HK-2 (cell line): ENCODE measurements around the gene NRG3.
A peak's percentile ranks its signal among the peaks of the same experiment; 100 is the strongest.

Experiments used
- DNase-seq: peaks from one replicate; pipeline ENCODE4 v3.0.0-alpha.2; 2018; ENCODE audit not compliant: unreplicated experiment

NRG3 gene

DNA sequence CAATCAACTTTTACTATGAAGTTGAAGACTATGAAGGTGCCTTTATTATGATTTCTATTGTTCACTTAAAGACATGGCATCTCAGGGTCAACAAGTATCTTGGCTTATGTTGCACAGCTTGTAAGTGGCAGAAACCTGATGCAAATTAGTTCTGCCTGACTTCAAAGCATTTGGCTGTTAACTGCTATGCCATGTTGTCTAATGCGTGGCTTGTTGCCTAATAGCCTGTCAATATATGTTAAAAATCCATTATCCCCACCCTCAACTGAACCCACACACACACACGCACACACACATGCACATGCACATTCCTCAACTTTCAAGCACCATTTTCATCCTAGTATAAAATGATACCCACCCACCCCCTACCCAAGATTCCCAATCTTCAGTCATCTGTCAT lies 217.1 kb downstream of the NRG3 start:
- DNase-seq: no peak

DNA sequence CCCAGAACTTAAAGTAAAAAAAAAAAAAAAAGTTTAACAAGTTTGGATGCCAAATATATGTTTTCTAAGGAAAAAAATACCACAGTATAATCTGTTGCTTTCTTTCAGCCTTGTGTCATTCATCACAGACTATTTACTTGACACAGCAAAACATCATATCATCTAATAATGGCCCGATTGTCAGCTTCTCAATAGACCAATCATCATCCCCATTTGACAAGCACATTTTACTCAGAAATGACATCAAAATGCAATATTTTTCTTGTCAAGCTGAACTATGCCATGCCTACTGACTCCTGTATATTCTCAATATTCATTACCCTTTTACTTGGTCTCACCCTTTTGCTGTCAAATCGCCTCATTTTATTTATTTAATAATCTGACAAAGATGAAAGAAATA lies 249.7 kb downstream of the NRG3 start:
- DNase-seq: no peak

DNA sequence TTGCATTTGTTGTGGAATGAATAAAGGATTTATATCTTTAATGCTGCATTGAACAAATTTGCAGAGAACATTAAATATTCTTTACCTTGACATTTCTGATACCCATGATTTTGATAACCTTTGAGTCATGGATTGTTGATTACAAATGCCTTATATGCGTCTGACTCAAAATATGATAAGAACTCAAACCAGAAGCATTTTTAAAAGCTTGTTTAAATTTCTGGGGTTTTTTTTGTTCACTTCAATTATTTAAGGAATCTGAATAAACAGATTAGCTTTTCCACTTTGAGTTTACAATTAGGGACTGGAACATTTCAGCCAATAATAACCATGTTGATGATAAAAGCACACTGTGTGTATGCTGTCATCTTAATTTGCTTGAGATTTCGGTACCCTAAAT lies 253.5 kb downstream of the NRG3 start:
- DNase-seq: no peak

DNA sequence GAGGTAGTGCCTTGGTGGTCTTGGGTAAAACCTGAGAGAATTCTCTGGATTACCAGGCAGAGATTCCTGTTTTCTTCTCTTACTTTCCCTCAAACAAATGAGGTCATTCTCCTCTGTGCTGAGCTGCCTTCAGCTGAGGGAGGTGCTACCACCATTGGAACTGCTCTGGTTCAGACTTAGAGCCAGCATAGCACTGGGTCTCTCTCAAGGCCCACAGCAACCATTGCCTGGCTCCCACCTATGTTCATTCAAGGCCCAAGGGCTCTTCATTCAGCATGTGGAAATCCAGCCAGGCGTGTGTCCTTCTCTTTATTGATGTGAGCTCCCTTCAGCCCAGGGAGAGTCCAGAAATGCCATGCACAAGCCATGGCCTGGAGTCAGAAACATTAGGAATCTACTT lies 261.1 kb downstream of the NRG3 start:
- DNase-seq: no peak

DNA sequence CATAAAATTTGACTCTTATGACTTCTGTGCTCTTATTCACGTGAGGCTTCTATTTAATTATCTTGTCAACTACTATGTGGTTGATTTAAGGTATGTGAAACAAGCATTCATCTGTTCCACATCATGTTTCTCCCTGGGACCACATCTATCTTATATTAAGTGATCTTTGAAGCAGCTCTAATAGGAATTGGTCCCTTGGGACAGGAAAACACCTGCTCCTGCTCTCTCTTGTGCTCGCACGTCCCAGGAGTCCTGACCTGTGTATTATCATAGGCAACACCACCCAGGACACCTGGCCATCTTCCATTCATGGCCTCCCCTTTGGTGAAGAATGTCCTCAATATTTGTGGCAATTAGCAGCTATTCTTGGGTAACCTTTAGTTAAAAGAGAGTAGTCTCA lies 269.2 kb downstream of the NRG3 start:
- no peak for DNase-seq

DNA sequence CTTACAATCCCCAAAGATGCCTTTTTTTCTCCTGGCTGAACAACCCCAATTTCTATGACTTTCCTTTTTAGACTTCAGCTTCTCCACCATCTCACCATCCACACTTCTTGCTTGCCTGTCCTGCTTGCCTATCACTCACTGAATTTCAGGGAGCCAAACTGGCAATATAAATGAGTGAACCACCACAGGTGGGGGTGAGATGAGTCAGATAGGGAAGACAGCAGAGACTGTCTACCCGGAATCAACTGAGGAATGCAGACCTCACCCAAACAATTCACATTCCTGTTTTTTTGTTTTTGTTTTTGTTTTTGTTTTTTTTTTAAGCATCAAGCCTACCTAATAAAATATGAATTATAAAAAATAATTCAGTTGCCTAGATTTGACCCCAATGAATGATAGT lies 273.8 kb downstream of the NRG3 start:
- no peak for DNase-seq

DNA sequence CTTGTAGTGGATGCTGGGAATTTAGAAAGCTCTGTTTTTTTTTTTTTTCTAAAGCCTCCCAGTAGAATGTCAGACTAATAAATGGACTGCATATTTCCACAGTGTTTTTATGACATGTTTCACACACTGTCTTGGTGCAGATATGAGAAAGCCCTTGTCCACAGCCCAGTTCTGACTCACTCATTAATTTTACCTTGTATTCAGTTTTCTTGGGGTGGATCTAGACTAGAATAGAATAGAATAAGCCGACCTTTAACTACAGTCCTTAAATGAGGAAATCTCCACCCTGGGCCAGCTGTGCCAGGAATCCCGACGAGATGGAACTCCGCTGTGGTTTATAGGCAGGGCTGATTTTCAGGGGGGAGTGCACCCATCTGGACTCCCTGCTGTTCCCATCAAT lies 274.7 kb downstream of the NRG3 start:
- DNase-seq: no peak

DNA sequence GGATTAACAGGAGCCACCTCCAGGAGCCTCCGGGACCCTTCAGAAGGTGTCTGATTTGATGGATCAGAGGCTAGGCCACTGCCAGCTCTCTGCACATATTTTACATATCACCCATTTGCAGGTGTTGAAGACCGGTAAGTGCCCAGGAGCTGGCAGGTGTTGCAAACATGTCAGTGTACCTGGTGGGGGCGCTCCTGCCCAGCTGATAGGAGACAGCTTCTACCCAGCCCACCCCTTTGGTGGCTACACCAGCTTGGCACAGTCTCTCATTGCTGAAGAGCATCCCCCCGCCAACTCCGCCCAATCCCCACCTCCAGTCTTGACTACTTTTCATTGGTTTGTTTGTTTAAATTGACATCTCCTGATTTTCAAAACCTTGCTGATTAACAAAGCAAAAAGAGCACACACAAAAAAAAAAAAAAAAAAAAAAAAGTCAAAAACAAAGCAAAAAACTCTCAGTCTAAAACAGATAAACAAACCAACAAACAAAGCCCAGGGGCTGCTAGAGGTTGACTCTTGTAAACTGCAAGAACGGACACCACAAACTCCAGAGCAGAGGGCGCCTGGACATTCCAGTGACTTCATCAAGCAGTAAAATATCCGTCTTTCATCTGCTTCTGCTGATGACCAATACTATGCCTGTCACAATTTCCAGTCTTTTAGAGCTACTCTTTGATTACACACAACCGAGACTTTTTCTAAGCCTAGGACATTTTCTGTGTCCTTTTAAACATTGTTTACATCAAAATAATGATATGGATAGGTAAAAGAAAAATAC lies 275.3 kb downstream of the NRG3 start:
- peak; percentile 46 for DNase-seq

DNA sequence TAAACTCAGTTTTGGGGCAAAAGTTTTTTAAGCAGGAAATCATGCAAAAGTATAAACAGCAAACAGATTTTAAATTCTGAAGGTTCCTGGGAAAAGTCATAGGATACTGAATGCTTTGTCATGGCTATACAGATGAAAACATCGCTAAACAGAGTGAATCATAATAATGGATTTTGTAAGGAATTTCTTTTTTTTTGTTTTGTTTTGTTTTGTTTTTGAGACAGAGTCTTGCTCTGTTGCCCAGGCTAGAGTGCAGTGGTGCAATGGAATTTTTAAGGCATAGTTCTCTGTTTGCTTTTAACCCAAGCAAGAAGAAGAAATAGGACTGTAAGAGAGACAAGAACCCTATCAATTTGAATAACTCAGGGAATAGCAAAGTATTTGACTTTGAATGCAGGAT lies 285.3 kb downstream of the NRG3 start:
- DNase-seq: no peak

DNA sequence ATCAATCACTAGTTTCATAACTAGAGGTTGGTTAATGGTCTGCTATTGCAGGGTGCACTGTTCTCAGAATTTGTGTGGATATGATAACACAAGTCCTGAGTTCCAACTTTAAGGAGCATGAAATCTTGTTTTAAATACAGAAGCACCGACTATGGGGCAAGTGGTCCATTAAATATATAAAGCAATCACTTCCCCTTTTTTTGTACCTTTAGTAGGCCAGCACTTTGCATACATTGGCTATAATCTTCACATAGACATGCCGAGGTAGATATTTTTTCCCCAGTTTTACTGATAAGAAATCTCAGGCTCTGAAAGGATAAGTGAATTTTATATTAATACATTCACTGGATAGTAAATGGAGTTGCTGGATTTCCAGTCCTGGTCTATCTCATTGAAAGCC lies 286.3 kb downstream of the NRG3 start:
- no peak for DNase-seq

DNA sequence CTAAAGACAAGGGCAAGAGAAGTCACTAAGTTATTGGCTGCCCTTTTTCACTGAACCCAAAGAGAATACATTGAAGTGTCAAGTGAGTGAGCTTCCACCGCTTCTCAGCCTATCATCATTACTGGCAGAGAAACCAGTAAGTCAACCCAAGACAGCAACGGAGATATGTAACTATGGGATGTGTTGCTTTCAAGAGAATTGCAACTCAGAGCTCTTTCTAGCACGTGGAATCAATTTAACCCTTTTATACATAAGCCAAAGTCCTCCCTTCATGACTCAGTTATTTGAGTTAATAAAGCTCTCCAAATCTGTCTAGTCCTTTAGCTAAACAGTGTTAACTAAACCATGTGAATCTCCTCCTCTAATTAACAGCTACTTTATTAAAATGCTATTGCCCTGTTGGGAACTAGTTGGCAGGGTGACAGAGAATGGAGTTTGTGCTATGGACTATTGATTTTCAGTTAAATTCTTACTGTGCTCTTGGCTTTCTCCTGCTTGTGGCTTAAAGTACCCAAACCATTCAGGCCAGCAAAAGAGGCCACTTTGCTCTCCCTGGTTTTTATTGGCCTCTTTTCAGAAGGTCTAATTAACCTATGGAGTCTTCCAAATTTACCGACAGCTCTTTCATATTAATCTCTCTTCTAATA lies 287.7 kb downstream of the NRG3 start:
- DNase-seq: no peak

DNA sequence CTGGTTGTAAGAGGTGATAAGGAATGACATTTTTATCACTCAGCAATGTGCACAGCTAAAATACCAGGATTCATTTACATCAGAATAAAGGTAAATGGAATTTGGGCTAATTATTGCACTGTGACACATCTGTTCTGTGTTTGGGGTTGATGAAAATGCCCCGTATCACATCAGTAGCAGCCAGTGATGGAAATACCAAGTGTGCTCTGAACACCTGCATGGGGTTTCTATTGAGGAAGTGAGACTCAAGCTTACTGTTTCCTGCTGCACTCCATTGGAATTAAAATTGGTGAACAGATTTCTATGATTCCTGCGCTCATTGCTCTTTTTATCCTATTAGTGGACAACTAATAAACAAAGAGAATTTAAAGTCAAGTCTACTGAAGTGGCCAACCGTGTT lies 296.9 kb downstream of the NRG3 start:
- DNase-seq: no peak

DNA sequence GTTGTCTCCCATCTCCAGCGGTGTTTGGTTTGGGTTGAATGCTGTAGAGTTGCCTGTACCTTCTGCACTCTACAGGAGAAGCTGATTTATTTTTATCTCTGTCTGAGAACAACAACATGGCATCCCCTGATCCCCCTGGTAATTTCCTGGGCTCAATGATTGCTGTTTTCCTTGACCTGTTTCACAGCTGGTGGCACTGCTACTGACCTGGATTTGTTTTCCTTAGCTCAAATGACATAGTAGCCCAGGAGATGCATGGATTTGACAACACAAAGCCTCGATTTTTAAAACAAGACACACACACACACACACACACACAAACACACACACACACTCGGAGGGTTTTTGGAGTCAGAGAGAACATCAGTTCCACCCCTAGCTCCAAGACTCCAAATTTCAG lies 301.6 kb downstream of the NRG3 start:
- no peak for DNase-seq

DNA sequence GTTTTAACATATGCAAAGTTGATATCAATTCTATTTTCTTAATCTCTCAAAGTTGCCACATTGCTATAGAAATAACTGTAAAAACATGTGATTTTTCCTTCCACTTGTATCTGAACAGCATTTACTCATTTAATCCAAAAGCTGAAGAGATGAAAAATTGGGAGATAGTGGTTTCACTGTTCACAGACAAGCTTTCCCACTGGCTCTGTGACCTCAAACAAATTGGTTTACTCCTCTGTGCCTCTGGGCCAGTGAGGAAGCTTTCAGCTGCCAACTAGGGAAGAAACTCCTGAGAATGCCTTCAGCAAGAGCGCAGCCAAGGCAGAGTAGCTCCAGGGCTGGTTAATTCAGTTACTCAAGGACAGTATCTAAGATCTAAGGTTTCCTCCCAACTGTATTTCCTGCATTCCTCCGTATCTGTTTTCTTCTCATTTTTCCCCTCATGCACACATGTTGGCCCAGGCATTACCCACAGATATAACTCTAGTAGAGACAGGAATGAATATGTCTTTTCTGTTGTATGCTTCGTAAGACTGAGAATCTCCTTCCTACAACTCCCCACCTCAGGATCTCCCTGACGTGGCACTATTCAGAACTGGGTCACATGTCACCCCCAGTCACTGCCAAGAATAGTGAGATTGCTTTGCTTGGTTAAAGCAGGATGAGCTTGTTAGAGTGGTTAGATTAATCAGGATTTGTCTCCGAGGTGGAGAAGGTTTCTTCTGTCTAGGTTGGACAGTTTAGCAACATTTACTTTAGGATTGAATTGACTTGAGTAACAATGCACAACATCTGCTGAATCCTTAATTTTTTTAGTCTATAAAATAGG lies 315.7 kb downstream of the NRG3 start:
- no peak for DNase-seq

DNA sequence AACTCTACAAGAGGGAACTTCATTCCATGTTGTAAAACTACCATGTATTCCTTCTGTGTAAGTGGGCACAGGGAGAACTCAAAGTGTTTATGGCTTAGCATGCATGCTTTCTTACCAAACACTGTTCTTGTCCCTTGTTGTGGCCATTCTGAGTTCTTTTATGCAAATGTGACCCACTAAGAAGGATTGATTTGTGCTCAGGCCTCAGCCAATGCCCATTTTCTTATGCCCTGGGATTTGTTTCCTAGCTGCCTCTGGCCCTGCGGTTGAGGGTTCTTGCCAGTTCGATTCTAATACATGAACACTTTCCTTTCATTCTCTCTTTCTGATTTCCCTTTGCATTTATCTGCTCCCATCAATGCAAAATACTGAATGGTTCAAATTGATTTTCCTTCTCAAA lies 316.7 kb downstream of the NRG3 start:
- DNase-seq: no peak

DNA sequence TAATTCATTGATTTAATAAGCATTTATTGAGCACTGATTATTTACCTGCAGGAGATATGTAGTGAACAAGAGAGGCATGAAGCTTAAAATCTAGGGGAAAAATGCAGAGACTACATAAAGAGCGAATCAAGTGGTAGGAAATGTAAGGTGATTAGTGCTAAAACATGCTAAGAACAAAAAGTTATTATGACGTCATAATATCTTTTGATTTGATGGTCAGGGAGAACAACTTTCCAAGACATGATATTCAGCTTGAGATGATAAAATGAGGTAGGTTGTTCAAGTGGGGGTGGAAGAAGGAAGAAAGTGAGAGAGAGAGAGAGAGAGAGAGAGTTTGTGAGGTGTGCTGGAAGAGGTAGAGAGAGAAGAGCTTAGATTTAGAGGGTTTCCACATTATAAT lies 317.7 kb downstream of the NRG3 start:
- no peak for DNase-seq

DNA sequence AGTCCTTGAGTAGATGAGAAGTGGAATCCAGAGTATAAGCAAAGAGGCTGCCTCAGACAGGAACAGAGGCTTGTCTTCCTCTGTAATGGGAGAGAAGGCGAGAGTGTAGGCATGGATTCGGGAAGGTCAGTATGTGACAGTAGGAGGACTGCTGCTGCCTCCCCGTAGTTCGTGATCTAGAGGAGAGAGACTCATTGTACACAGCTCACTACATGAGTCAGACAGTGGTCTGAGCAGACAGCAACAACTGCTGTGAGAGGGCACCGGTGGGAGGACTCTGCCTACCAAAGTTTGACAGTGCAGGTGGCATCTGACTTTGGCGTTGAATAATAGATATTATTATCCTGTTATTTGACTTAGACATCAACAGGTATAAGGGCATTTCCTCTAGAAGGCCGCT lies 319.4 kb downstream of the NRG3 start:
- no peak for DNase-seq

DNA sequence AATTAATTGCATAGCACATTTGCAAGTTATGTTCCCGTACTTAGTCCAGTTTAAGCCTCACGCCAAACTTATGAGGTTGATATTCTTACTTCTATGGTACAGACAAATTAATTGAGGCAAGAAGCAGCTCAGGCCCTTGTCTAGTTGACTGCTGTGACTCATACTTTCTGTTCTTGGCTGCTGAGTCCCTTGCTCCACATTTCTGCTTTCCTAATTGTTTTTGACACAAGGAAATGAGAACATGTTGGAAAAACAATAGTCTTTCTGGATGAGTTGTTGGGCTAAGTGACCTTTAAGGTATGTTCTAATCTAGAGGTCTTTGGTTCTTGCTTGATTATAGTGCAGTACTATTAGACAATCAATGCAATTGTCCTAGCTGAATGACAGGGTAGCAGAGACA lies 331.8 kb downstream of the NRG3 start:
- no peak for DNase-seq

DNA sequence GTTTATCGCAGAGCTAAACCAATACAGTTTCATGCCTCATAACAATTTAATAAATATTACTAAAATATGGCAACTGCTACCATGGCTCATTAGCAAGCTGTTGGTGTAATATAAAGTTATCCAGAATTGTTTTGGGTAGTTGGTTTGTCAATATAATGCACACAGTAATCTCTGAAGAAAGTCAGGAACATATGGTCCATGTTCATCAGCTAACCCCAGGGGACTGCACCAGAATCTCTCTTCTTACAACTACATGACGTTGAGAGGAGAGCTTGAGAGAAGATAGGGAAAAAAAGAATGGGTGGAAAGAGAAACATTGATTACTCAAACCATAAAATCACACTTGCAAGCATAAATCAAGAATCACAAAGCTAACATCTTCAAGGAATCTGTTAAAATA lies 333.7 kb downstream of the NRG3 start:
- no peak for DNase-seq

DNA sequence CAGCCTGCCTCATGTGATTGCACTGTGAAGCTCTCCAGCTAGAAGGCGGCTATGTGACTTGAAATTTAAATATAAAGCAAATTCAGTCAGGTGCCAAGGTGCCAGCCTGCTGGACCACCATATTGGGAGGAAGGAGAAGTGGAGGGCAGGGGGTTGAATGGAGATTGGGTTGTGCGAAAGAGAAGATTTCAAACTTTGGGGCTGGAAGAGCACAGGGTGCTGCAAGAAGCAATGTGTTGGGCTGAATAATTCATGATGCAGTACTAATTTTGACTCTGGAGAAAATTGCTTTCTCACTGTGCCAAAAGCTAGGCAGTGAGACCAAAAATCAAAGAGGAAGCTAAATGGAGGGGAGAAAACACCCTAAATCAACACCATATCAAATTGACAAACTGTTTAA lies 335.3 kb downstream of the NRG3 start:
- DNase-seq: no peak

DNA sequence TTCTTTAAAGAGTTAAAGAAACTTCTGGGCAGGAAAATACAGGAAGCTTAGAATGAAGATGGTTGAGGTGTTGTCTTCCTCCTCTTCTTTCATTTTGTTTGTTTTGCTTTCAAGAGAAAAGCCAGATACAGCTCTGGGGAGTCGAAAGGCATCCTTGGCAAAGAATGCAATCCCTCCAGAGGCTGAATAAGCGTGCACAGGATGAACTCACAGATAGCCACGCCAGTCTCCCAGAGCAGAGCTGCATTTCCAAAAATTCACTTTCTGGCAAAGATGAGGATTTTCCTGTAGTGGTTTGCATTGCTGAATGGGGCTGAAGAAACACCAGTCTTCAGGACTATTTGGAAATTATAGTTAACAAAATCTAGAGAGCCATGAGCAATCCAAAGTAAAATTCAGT lies 336.4 kb downstream of the NRG3 start:
- no peak for DNase-seq

DNA sequence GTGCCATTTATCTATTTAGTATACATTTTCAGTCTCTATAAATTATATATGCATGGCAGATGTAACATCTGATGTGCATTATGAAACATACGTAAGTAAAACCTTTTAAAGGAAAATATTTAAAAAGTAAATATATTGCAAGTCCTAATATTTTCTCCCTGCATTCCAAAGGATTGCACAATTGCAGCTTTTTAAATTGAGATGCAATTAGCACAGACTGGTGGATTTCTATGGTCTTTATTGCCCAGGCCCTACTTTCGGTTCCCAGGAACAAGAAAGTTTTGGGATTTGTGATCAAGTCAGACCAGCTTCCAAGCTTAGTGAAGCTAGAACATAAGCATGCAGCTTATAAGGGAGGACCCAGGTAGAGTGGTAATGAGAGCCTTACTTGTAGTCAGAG lies 337.8 kb downstream of the NRG3 start:
- DNase-seq: no peak

DNA sequence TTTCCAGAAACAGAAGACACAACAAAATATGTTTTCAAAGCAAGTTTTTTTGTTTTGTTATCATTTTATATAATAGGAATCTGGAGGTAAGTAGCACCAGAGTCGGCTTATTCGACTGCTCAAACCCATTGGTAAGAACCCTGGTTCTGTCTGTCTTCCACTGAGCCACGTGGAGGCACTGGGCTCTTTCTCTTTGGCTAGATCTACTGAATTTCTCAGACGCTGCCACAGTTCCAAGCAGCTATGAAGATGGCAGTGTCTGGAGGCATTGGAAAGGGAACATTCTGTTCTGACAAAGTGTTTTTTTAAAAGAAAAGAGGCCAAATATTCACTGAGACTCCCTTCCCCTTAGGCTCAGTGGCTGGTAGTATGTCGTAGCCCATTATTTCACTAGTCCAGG lies 338.8 kb downstream of the NRG3 start:
- DNase-seq: no peak
